Smooth muscle cell (in vitro differentiated cells): Measurements from ENCODE around the gene SNTG2. TPM values are rescaled to one million over a fixed set of nuclear protein-coding genes. Genes with fewer than 3 reads are reported as not detected.

Source experiments
- DNase-seq: peaks from one replicate; lab custom pipeline; 2025; ENCODE audit not compliant: unreplicated experiment; lab: John Stamatoyannopoulos, UW
- H2AFZ ChIP-seq: fragments of 200-600 bp; sonication (generic); 2 replicates; pipeline ENCODE4 v1.6.0; 2016; ENCODE audit warnings: antibody characterized with exemption, low read depth, mild to moderate bottlenecking
- H3F3A ChIP-seq: fragments of 200-600 bp; sonication (generic); 2 replicates; pipeline ENCODE4 v1.6.0; 2017; ENCODE audit warnings: antibody characterized with exemption, low read depth
- H3K27ac ChIP-seq: fragments of 200-600 bp; sonication (generic); 2 replicates; pipeline ENCODE4 v1.5.1; 2016; ENCODE audit warnings: low read depth, mild to moderate bottlenecking
- H3K27me3 ChIP-seq: fragments of 200-600 bp; sonication (generic); 2 replicates; pipeline ENCODE4 v1.6.1; 2016; ENCODE audit warnings: low read depth, mild to moderate bottlenecking
- H3K36me3 ChIP-seq: fragments of 200-600 bp; sonication (generic); 2 replicates; pipeline ENCODE4 v1.5.1; 2016; ENCODE audit warnings: low read depth
- H3K4me1 ChIP-seq: fragments of 200-600 bp; sonication (generic); 2 replicates; pipeline ENCODE4 v1.5.1; 2016; ENCODE audit warnings: low read depth
- H3K4me2 ChIP-seq: fragments of 200-600 bp; sonication (generic); 2 replicates; pipeline ENCODE4 v1.6.0; 2016; ENCODE audit warnings: mild to moderate bottlenecking
- H3K4me3 ChIP-seq: fragments of 200-600 bp; sonication (generic); 2 replicates; pipeline ENCODE4 v1.5.1; 2016; ENCODE audit warnings: mild to moderate bottlenecking
- H3K79me2 ChIP-seq: fragments of 200-600 bp; sonication (generic); 2 replicates; pipeline ENCODE4 v1.6.0; 2016; ENCODE audit warnings: low read depth, mild to moderate bottlenecking
- H3K9ac ChIP-seq: fragments of 200-600 bp; sonication (generic); 2 replicates; pipeline ENCODE4 v1.6.0; 2016; ENCODE audit warnings: low read depth
- H3K9me3 ChIP-seq: fragments of 200-600 bp; sonication (generic); replicated peaks from 2 replicates; pipeline ENCODE4 v1.5.1; 2016; ENCODE audit warnings: low read depth
- H4K20me1 ChIP-seq: fragments of 200-600 bp; sonication (generic); 2 replicates; pipeline ENCODE4 v1.6.0; 2016; ENCODE audit warnings: low read depth
- WGBS: methylation state at CpG from one replicate; pipeline ENCODE4 v1.1.7; 2016; ENCODE audit warnings: low lambda C conversion rate; 5-methylcytosine and 5-hydroxymethylcytosine counted together
- polyA plus RNA-seq: library from polyadenylated mRNA; unstranded; fragments of >200 nt; fragmentation: Nextera tagmentation; extraction: Ambion mirVana; gene quantifications from 2 replicates; pipeline ENCODE4 v1.2.1, GENCODE V29; 2016
- total RNA-seq: library from RNA; depleted of rRNA; stranded (reverse); fragments of >200 nt; gene quantifications from 2 replicates; pipeline ENCODE4 v1.2.3, GENCODE V29; 2014
- TF ChIP-seq, protein P1 (sequence below): fragments of 200-600 bp; sonication (generic); IDR thresholded peaks from 2 replicates; pipeline ENCODE4 v1.5.1; 2017; ENCODE audit warnings: borderline replicate concordance, mild to moderate bottlenecking, antibody characterized with exemption; ENCODE audit not compliant: insufficient read depth, poor library complexity, severe bottlenecking

The SNTG2 gene
- total and polyA plus RNA-seq, 2 experiments from 2014 or later, result 0.56 TPM; not detected in 1

DNA sequence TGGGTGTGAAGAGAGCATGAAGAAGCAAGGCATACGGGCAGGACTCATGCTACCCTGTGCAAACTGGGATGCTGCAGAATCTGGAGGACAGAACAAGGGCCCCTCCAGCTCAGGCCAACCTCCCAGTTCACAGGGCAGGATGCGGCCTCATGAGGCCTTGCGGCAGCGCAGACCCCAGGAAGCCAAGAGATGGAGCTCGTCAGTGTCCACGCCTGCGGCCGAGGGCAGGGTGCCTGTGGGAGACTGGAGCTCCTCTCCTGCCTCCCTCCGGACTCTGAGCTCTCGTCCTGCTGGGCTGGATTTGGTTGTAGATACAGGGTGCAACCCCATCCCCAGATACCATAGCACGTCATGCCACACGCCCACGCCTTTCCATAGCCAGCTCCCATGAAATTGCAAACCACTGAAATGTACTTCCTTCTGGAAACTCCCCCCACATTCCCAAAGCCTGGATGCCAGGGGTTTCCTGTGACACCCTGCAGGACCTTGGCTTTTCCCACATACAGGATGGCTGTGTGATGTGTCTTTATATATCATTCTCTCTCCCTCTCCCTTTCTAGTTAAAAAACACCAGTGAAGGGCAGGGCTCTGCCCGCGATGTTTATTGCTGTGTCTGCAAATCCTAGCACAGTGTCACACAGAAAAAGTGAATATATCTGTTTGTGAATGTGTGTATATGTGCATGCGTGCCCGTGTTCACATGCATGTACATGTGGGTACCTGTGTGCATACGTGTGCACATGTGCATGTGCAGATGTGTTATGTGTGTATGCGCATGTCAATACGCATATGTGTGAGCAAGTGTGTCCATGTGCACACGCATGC lies 12.3 kb upstream of the SNTG2 start:
- Histone ChIP-seq H4K20me1 (no peaks in the 10 kb centered on the region), H3K4me1 (peaks cover 3% of the 10 kb centered on the region), H3K27ac (peak overlapping the region; percentile 58), H3F3A (no peaks in the 10 kb centered on the region), H2AFZ (no peak overlapping the region), H3K9ac (peak overlapping the region; percentile 18), H3K36me3 (no peaks in the 10 kb centered on the region), H3K4me2 (peak overlapping the region; percentile 35), H3K27me3 (no peaks in the 10 kb centered on the region), H3K79me2 (no peaks in the 10 kb centered on the region), H3K9me3 (no peaks in the 10 kb centered on the region), H3K4me3 (no peak overlapping the region)
- DNase-seq, result no peak
- 85% methylated on average over 21 of the region's 21 CpGs for WGBS
- TF ChIP-seq, protein P1, sequence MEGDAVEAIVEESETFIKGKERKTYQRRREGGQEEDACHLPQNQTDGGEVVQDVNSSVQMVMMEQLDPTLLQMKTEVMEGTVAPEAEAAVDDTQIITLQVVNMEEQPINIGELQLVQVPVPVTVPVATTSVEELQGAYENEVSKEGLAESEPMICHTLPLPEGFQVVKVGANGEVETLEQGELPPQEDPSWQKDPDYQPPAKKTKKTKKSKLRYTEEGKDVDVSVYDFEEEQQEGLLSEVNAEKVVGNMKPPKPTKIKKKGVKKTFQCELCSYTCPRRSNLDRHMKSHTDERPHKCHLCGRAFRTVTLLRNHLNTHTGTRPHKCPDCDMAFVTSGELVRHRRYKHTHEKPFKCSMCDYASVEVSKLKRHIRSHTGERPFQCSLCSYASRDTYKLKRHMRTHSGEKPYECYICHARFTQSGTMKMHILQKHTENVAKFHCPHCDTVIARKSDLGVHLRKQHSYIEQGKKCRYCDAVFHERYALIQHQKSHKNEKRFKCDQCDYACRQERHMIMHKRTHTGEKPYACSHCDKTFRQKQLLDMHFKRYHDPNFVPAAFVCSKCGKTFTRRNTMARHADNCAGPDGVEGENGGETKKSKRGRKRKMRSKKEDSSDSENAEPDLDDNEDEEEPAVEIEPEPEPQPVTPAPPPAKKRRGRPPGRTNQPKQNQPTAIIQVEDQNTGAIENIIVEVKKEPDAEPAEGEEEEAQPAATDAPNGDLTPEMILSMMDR, result no peak

- H3K27me3 ChIP-seq, result no peaks in the 10 kb centered on the region
- DNase-seq, result no peak
- no peaks in the 10 kb centered on the region for H3K79me2 ChIP-seq
- H3F3A ChIP-seq, result no peaks in the 10 kb centered on the region
- no peaks in the 10 kb centered on the region for H4K20me1 ChIP-seq
- no peak overlapping the region for H2AFZ ChIP-seq
- peaks cover 3% of the 10 kb centered on the region for H3K4me1 ChIP-seq
- no peaks in the 10 kb centered on the region for H3K36me3 ChIP-seq
- WGBS, result 41% methylated on average over 8 of the region's 8 CpGs
- peak overlapping the region; percentile 32 for H3K27ac ChIP-seq
- H3K4me2 ChIP-seq, result peak overlapping the region; percentile 4
- no peak overlapping the region for H3K9ac ChIP-seq
- H3K9me3 ChIP-seq, result peaks cover 6% of the 10 kb centered on the region
- TF ChIP-seq, protein P1, result no peak
- no peak overlapping the region for H3K4me3 ChIP-seq
Measured at GRCh38 chr2:939936-940601, 10.6 kb upstream of the SNTG2 start.

- H3K27ac ChIP-seq, result no peak overlapping the region
- H2AFZ ChIP-seq, result no peak overlapping the region
- peaks cover 6% of the 10 kb centered on the region for H3K9me3 ChIP-seq
- H3K4me3 ChIP-seq, result no peak overlapping the region
- no peaks in the 10 kb centered on the region for H4K20me1 ChIP-seq
- no peak for DNase-seq
- H3K27me3 ChIP-seq, result peaks cover 13% of the 10 kb centered on the region
- H3K36me3 ChIP-seq, result no peaks in the 10 kb centered on the region
- H3K4me1 ChIP-seq, result peaks cover 3% of the 10 kb centered on the region
- no peak overlapping the region for H3K4me2 ChIP-seq
- no peaks in the 10 kb centered on the region for H3F3A ChIP-seq
- WGBS, result 90% methylated on average over 14 of the region's 14 CpGs
- TF ChIP-seq, protein P1, result no peak
- H3K9ac ChIP-seq, result no peak overlapping the region
- H3K79me2 ChIP-seq, result no peaks in the 10 kb centered on the region
Measured at GRCh38 chr2:941871-942270, 8.8 kb upstream of the SNTG2 start.
